H1 (cell line): ENCODE data around the gene CEBPA. TPM values are rescaled to one million over a fixed set of nuclear protein-coding genes. Genes with fewer than 3 reads are reported as not detected.

Source experiments
- CTCF ChIA-PET: fragments of 300-600 bp; sonication (Branson Sonifier 250); formaldehyde crosslinking; loops from one replicate; lab custom pipeline; 2021; ENCODE audit not compliant: partially characterized antibody; lab: Charles Lee
- POLR2A ChIA-PET: fragments of 300-600 bp; sonication (Branson Sonifier 250); formaldehyde crosslinking; loops from one replicate; lab custom pipeline; 2021; ENCODE audit warnings: inconsistent platforms; ENCODE audit not compliant: partially characterized antibody; lab: Charles Lee
- DNase-seq, 2 experiments: peaks; one replicate each; pipeline versions ENCODE4 v3.0.0 to v3.0.0-alpha.2; 2010 to 2022; ENCODE audit warnings: low spot score in 2 of 2, low read depth in 1 of 2, mixed read lengths in 1 of 2
- FAIRE-seq: peaks from 2 replicates; lab custom pipeline; 2011; peaks lifted over from hg19 to GRCh38; lab: Jason Lieb, UNC
- H2AFZ ChIP-seq: 2 replicates; pipeline ENCODE4 v1.8.1; 2012; ENCODE audit warnings: low read length, inconsistent platforms
- H2AK5ac ChIP-seq: 2 replicates; pipeline ENCODE4 v1.6.1; 2013; ENCODE audit warnings: low read depth, low read length
- H2BK120ac ChIP-seq: replicated peaks from 2 replicates; pipeline ENCODE3; 2013; ENCODE audit warnings: low read depth, low read length, inconsistent platforms
- H2BK12ac ChIP-seq: 2 replicates; pipeline ENCODE4 v1.6.1; 2013; ENCODE audit warnings: low read depth, low read length
- H2BK15ac ChIP-seq: 2 replicates; pipeline ENCODE4 v1.6.1; 2013; ENCODE audit warnings: low read length
- H2BK20ac ChIP-seq: 2 replicates; pipeline ENCODE4 v1.6.1; 2013; ENCODE audit warnings: low read length
- H2BK5ac ChIP-seq: 2 replicates; pipeline ENCODE4 v1.6.1; 2013; ENCODE audit warnings: low read depth, low read length
- H3K14ac ChIP-seq: 2 replicates; pipeline ENCODE4 v1.6.1; 2013; ENCODE audit warnings: inconsistent platforms; ENCODE audit not compliant: insufficient read length
- H3K18ac ChIP-seq: 2 replicates; pipeline ENCODE4 v1.6.1; 2013; ENCODE audit warnings: low read length; ENCODE audit errors: extremely low read depth
- H3K23ac ChIP-seq: 2 replicates; pipeline ENCODE4 v1.6.1; 2013; ENCODE audit warnings: inconsistent platforms; ENCODE audit not compliant: insufficient read length
- H3K23me2 ChIP-seq: 2 replicates; pipeline ENCODE4 v1.6.1; 2013; ENCODE audit warnings: low read depth, low read length
- H3K27ac ChIP-seq: 2 replicates; pipeline ENCODE4 v1.6.1; 2011; ENCODE audit warnings: low read depth, low read length, inconsistent platforms
- H3K27me3 ChIP-seq, 4 experiments: replicated peaks in 1 of 4; 1 replicate in 1 of 4; 2 replicates in 3 of 4; pipeline versions ENCODE4 v1.6.1 to v1.8.1; 2011 to 2013; ENCODE audit warnings: low read length in 3 of 4, mild to moderate bottlenecking in 3 of 4, inconsistent platforms in 2 of 4, mixed read lengths in 2 of 4, moderate library complexity in 1 of 4; ENCODE audit not compliant: control insufficient read depth in 3 of 4, insufficient read depth in 3 of 4; ENCODE audit errors: extremely low read depth in 1 of 4
- H3K36me3 ChIP-seq, 4 experiments: 2 replicates each; pipeline versions ENCODE4 v1.6.1 to v1.8.1; 2011 to 2013; ENCODE audit warnings: mild to moderate bottlenecking in 4 of 4, low read length in 3 of 4, moderate library complexity in 2 of 4, control low read depth in 1 of 4, inconsistent platforms in 1 of 4; ENCODE audit not compliant: insufficient read depth in 4 of 4, control insufficient read depth in 2 of 4
- H3K4ac ChIP-seq: replicated peaks from 2 replicates; pipeline ENCODE3; 2013; ENCODE audit warnings: low read length, low read depth, mixed read lengths, inconsistent platforms; ENCODE audit not compliant: insufficient read length
- H3K4me1 ChIP-seq, 4 experiments: replicated peaks in 1 of 4; 1 replicate in 1 of 4; 2 replicates in 3 of 4; pipeline versions ENCODE4 v1.6.1 to v1.8.1; 2011 to 2013; ENCODE audit warnings: low read length in 3 of 4, inconsistent platforms in 2 of 4, mixed read lengths in 1 of 4; ENCODE audit not compliant: insufficient read depth in 4 of 4, control insufficient read depth in 3 of 4
- H3K4me2 ChIP-seq, 2 experiments: 2 replicates each; pipeline versions ENCODE4 v1.6.1 to v1.8.1; 2011 to 2013; ENCODE audit warnings: low read depth in 2 of 2, low read length in 2 of 2, control low read depth in 1 of 2, inconsistent platforms in 1 of 2, mild to moderate bottlenecking in 1 of 2; ENCODE audit not compliant: insufficient read depth in 1 of 2
- H3K4me3 ChIP-seq, 4 experiments: fragments of 200-600, 300-600 bp in 1 of 4; sonication (generic), shearing (Covaris generic), sonication (Bioruptor Twin) in 1 of 4; 2 replicates each; pipeline versions ENCODE4 v1.5.1 to v1.8.1; 2011 to 2016; ENCODE audit warnings: low read length in 4 of 4, low read depth in 3 of 4, control low read depth in 2 of 4, inconsistent platforms in 2 of 4, mild to moderate bottlenecking in 2 of 4, mixed read lengths in 1 of 4, moderate library complexity in 1 of 4; ENCODE audit not compliant: insufficient read depth in 2 of 4; ENCODE audit errors: extremely low read depth in 1 of 4
- H3K56ac ChIP-seq: replicated peaks from 2 replicates; pipeline ENCODE3; 2013; ENCODE audit warnings: low read depth, mild to moderate bottlenecking, mixed read lengths, low read length, inconsistent platforms; ENCODE audit not compliant: insufficient read length
- H3K79me1 ChIP-seq: 2 replicates; pipeline ENCODE4 v1.6.1; 2013; ENCODE audit warnings: low read depth, low read length, control low read depth
- H3K79me2 ChIP-seq, 2 experiments: 2 replicates each; pipeline versions ENCODE4 v1.6.1 to v1.8.1; 2012 to 2013; ENCODE audit warnings: low read length in 2 of 2, mild to moderate bottlenecking in 2 of 2, inconsistent platforms in 1 of 2; ENCODE audit not compliant: insufficient read depth in 2 of 2, control insufficient read depth in 1 of 2
- H3K9ac ChIP-seq, 4 experiments: replicated peaks in 1 of 4; 1 replicate in 1 of 4; 2 replicates in 3 of 4; pipeline versions ENCODE4 v1.6.1 to v1.8.1; 2011 to 2013; ENCODE audit warnings: low read depth in 3 of 4, low read length in 3 of 4, control low read depth in 2 of 4, mild to moderate bottlenecking in 2 of 4, moderate library complexity in 2 of 4, inconsistent platforms in 1 of 4; ENCODE audit errors: extremely low read depth in 1 of 4
- H3K9me3 ChIP-seq, 2 experiments: 2 replicates each; pipeline versions ENCODE4 v1.6.1 to v1.8.1; 2012 to 2013; ENCODE audit warnings: mild to moderate bottlenecking in 2 of 2, moderate library complexity in 2 of 2, control low read depth in 1 of 2, inconsistent platforms in 1 of 2, low read depth in 1 of 2, low read length in 1 of 2, mixed read lengths in 1 of 2; ENCODE audit not compliant: insufficient read depth in 2 of 2
- H4K20me1 ChIP-seq, 2 experiments: replicated peaks in 1 of 2; 2 replicates each; pipeline versions ENCODE3 to v1.8.1; 2011 to 2013; ENCODE audit warnings: inconsistent platforms in 2 of 2, low read length in 2 of 2, mild to moderate bottlenecking in 1 of 2; ENCODE audit not compliant: insufficient read depth in 2 of 2, control insufficient read depth in 1 of 2
- H4K5ac ChIP-seq: 2 replicates; pipeline ENCODE4 v1.6.1; 2013; ENCODE audit warnings: low read length, low read depth, mixed read lengths, inconsistent platforms; ENCODE audit not compliant: insufficient read length
- H4K8ac ChIP-seq: 2 replicates; pipeline ENCODE4 v1.8.0; 2013; ENCODE audit warnings: mild to moderate bottlenecking, moderate library complexity, low read length, inconsistent platforms; ENCODE audit not compliant: insufficient read depth; ENCODE audit errors: extremely low read depth
- H4K91ac ChIP-seq: replicated peaks from 2 replicates; pipeline ENCODE3; 2013; ENCODE audit warnings: low read length, mixed read lengths, inconsistent platforms; ENCODE audit not compliant: insufficient read length
- ASH2L ChIP-seq: fragments of 200-600, 300-600 bp; sonication (generic); IDR thresholded peaks from one replicate; pipeline ENCODE4 v1.7.1; 2017; ENCODE audit warnings: low read length
- ATF3 ChIP-seq: IDR thresholded peaks from 2 replicates; pipeline ENCODE4 v1.6.1; 2011; ENCODE audit warnings: low read depth, mild to moderate bottlenecking, low read length; ENCODE audit not compliant: insufficient read depth
- BACH1 ChIP-seq: IDR thresholded peaks from 2 replicates; pipeline ENCODE4 v1.6.1; 2012; ENCODE audit warnings: low read length, improper control_type of control experiment
- KDM5A ChIP-seq: fragments of 200-600 bp; IDR thresholded peaks from 2 replicates; pipeline ENCODE4 v1.7.1; 2012; ENCODE audit warnings: mild to moderate bottlenecking, low read length, inconsistent platforms, mixed read lengths
- NANOG ChIP-seq: IDR thresholded peaks from 2 replicates; pipeline ENCODE4 v1.6.1; 2011; ENCODE audit warnings: low read length, low read depth, mild to moderate bottlenecking, inconsistent platforms; ENCODE audit not compliant: insufficient read depth, poor library complexity, severe bottlenecking
- RFX5 ChIP-seq: IDR thresholded peaks from 2 replicates; pipeline ENCODE4 v1.6.1; 2011; ENCODE audit warnings: low read depth, low read length, improper control_type of control experiment, borderline replicate concordance
- SIN3A ChIP-seq, 2 experiments: IDR thresholded peaks in 1 of 2; conservative IDR thresholded peaks in 1 of 2; 2 replicates each; pipeline ENCODE4 v1.6.1; 2011 to 2012; ENCODE audit warnings: low read length in 2 of 2, improper control_type of control experiment in 1 of 2, low read depth in 1 of 2, mild to moderate bottlenecking in 1 of 2
- SP2 ChIP-seq: IDR thresholded peaks from 2 replicates; pipeline ENCODE4 v1.6.1; 2012; ENCODE audit warnings: mild to moderate bottlenecking, low read length, inconsistent platforms
- WGBS, 2 experiments: shearing (Covaris generic) in 1 of 2; methylation state at CpG; one replicate each; pipeline versions ENCODE4 v1.1.6 to v1.1.7; 2013 to 2015; ENCODE audit warnings: low lambda C conversion rate in 2 of 2, mixed read lengths in 2 of 2, inconsistent platforms in 1 of 2, low coverage in 1 of 2, missing lambda C conversion rate in 1 of 2; ENCODE audit not compliant: insufficient replicate concordance in 2 of 2, insufficient coverage in 1 of 2, insufficient read length in 1 of 2; ENCODE audit errors: extremely low coverage in 1 of 2, missing lambda C conversion rate in 1 of 2; 5-methylcytosine and 5-hydroxymethylcytosine counted together
- polyA plus RNA-seq, 7 experiments: library from polyadenylated mRNA; depleted of rRNA in 3 of 7; stranded (reverse) in 5 of 7; unstranded in 2 of 7; fragments of >200 nt in 5 of 7; fragments of 200-250 nt in 2 of 7; gene quantifications; 1 replicate in 5 of 7; 2 replicates in 1 of 7; 4 replicates in 1 of 7; pipeline versions ENCODE4 v1.2.1 to v1.2.3, GENCODE V29; 2011 to 2013; ENCODE audit warnings: missing spikeins in 2 of 7, mixed read lengths in 2 of 7
- total RNA-seq: library from RNA; stranded (reverse); fragmentation: NEBNext Ultra II Directional; extraction: Animal tissue kit (Norgen Biotek cat#: 25700); gene quantifications from 2 replicates; pipeline ENCODE4 v1.2.1, GENCODE V29; 2021

Gene CEBPA
- total and polyA plus RNA-seq, 2 of the 8 experiments (the other 6 are each of a cell fraction or from before 2014, with no cell fraction given): 2.0 to 2.7 TPM

GRCh38 chr19:33324628-33325027, 22.3 kb upstream of the CEBPA start:
- 78% methylated on average over 3 of the region's 3 CpGs; no CpG with 5 or more reads in 1 of the 2 experiments for WGBS, 2 experiments
- H4K91ac ChIP-seq: no peak overlapping the region
- H3K4ac ChIP-seq: no peak overlapping the region
- H3K23me2 ChIP-seq: no peaks in the 10 kb centered on the region
- H3K23ac ChIP-seq: no peak overlapping the region
- no peak overlapping the region for H2BK120ac ChIP-seq
- CTCF ChIA-PET: interaction anchor here (0.6 to 1.0 kb wide), 2 partner anchors 73 to 213 kb away, joined by 3 to 4 read pairs; no protein-coding TSS in a partner anchor
- no peak overlapping the region for H3K18ac ChIP-seq
- no peaks in the 10 kb centered on the region for H4K20me1 ChIP-seq
- DNase-seq (no peak), FAIRE-seq (no peak)
- no peak overlapping the region for H3K56ac ChIP-seq
- no peak overlapping the region for H3K4me2 ChIP-seq
- H3K9ac ChIP-seq: no peak overlapping the region
- H2AK5ac ChIP-seq: no peak overlapping the region
- 0 out of 4 replicates have a peak, but pooled peaks cover 3 to 4% of the 10 kb centered on the region in 2 experiments for H3K9me3 ChIP-seq
- H3K79me2 ChIP-seq: no peaks in the 10 kb centered on the region
- H3K36me3 ChIP-seq: no peaks in the 10 kb centered on the region
- no peak overlapping the region for H2AFZ ChIP-seq
- no peak overlapping the region for H3K14ac ChIP-seq
- no peak overlapping the region for H3K4me3 ChIP-seq
- no peaks in the 10 kb centered on the region for H3K27me3 ChIP-seq
- no peaks in the 10 kb centered on the region for H3K4me1 ChIP-seq
- no peak overlapping the region for H4K5ac ChIP-seq
- H3K79me1 ChIP-seq: no peaks in the 10 kb centered on the region
- H2BK5ac ChIP-seq: no peak overlapping the region
- POLR2A ChIA-PET: no interaction called here
- no peak overlapping the region for H3K27ac ChIP-seq
- no peak overlapping the region for H4K8ac ChIP-seq
- no peak overlapping the region for H2BK20ac ChIP-seq
- H2BK15ac ChIP-seq: no peak overlapping the region
- TF ChIP-seq ASH2L (no peak), KDM5A (no peak), SP2 (no peak), BACH1 (no peak), SIN3A (conservative IDR thresholded peaks at IDR 0.05 in 1 of 2, IDR thresholded peaks at IDR 0.05 in 1 of 2; ENCODE audit: low read depth in 1 of 2, low read length in 2 of 2) (no peak), NANOG (no peak), ATF3 (no peak), RFX5 (no peak)
- no peak overlapping the region for H2BK12ac ChIP-seq
